Hepatocyte (in vitro differentiated cells): ENCODE measurements around the gene FSD2.

ENCODE experiments used
- EZH2phosphoT487 ChIP-seq: fragments of 200-600 bp; sonication (generic); IDR thresholded peaks from one replicate; pipeline ENCODE4 v1.6.1; 2018; ENCODE audit warnings: antibody characterized with exemption, mild to moderate bottlenecking, low read depth, moderate library complexity; ENCODE audit not compliant: unreplicated experiment, severe bottlenecking
- TF ChIP-seq, protein P1 (sequence below): fragments of 200-600 bp; sonication (generic); IDR thresholded peaks from 2 replicates; pipeline ENCODE4 v1.5.1; 2016; ENCODE audit warnings: antibody characterized with exemption, mild to moderate bottlenecking; ENCODE audit not compliant: poor library complexity

GRCh38 chr15:82781349-82781748 is 24.5 kb downstream of the FSD2 start:
- TF ChIP-seq, protein P1, sequence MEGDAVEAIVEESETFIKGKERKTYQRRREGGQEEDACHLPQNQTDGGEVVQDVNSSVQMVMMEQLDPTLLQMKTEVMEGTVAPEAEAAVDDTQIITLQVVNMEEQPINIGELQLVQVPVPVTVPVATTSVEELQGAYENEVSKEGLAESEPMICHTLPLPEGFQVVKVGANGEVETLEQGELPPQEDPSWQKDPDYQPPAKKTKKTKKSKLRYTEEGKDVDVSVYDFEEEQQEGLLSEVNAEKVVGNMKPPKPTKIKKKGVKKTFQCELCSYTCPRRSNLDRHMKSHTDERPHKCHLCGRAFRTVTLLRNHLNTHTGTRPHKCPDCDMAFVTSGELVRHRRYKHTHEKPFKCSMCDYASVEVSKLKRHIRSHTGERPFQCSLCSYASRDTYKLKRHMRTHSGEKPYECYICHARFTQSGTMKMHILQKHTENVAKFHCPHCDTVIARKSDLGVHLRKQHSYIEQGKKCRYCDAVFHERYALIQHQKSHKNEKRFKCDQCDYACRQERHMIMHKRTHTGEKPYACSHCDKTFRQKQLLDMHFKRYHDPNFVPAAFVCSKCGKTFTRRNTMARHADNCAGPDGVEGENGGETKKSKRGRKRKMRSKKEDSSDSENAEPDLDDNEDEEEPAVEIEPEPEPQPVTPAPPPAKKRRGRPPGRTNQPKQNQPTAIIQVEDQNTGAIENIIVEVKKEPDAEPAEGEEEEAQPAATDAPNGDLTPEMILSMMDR: no peak
- TF ChIP-seq EZH2phosphoT487: no peak
